Ovary (tissue), 3 donors: ENCODE measurements around the gene AHR.

Experiments used
- CTCF ChIP-seq, 3 donors: fragments of 450-650 bp in 2 of 3; fragments of 200-600 bp in 1 of 3; IDR thresholded peaks; one replicate each; pipeline versions ENCODE4 v1.5.1 to v1.8.0; 2016 to 2022; ENCODE audit warnings: antibody characterized with exemption in 3 of 3, mild to moderate bottlenecking in 1 of 3
- POLR2A ChIP-seq: fragments of 450-650 bp; IDR thresholded peaks from one replicate; pipeline ENCODE4 v1.6.1; 2017; ENCODE audit warnings: antibody characterized with exemption, mild to moderate bottlenecking, moderate library complexity
- donor health status: DM: no; HTN: no; CAD: no.

DNA sequence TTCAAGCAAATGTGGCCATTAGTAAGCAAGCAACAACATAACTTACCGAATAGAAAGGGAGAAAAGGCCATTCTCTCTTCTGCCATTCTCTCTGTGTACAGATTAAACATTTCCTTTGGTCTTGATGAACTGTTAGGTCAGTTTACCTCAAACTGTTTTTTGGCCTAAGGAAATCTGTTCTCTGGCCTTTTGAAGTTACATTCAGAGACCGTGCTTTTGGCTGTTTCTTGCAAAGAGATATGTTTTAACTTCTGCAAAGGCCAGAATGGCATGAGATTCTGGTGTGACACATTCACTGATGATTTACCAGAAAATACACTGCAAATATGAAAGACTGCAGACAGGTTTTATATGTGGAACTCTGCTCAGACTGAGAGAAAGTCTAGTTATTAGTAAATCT is 22.2 kb downstream of the AHR start:
- no peak for TF ChIP-seq CTCF (IDR thresholded peaks at IDR 0.05)
- TF ChIP-seq POLR2A: no peak
